22Rv1 (cell line): ENCODE data around the gene ATXN7L3B.

ENCODE experiments used
- ZFX ChIP-seq: fragments of 450-650 bp; IDR thresholded peaks from 2 replicates; pipeline ENCODE4 v1.6.1; 2017; ENCODE audit warnings: antibody characterized with exemption, borderline replicate concordance
- TF ChIP-seq, protein P1 (sequence below): fragments of 450-650 bp; IDR thresholded peaks from 2 replicates; pipeline ENCODE4 v1.5.1; 2017; ENCODE audit warnings: mild to moderate bottlenecking

DNA sequence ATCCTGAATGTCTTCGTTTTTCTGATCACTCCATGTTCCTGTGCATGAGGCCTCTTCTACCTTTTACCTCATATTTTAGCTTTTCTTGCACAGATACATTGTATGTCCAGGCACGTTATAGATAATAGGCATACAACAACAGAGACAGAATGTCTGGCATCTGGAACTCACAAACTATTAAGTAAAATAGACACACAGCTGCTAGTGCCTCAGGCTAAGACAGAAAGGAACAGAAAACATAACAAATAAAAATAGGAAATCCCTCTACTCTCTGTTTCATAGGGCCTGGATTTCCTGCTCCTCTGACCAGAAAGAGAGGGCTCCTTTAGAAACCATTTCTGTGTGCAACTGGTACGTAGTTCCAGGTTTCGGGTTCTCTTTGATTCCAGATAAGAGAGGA lies 48.6 kb downstream of the ATXN7L3B start:
- TF ChIP-seq, protein P1, sequence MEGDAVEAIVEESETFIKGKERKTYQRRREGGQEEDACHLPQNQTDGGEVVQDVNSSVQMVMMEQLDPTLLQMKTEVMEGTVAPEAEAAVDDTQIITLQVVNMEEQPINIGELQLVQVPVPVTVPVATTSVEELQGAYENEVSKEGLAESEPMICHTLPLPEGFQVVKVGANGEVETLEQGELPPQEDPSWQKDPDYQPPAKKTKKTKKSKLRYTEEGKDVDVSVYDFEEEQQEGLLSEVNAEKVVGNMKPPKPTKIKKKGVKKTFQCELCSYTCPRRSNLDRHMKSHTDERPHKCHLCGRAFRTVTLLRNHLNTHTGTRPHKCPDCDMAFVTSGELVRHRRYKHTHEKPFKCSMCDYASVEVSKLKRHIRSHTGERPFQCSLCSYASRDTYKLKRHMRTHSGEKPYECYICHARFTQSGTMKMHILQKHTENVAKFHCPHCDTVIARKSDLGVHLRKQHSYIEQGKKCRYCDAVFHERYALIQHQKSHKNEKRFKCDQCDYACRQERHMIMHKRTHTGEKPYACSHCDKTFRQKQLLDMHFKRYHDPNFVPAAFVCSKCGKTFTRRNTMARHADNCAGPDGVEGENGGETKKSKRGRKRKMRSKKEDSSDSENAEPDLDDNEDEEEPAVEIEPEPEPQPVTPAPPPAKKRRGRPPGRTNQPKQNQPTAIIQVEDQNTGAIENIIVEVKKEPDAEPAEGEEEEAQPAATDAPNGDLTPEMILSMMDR: no peak
- no peak for TF ChIP-seq ZFX
